IMR-90 (cell line): ENCODE measurements around the gene ARHGEF2. TPM values are rescaled to one million over a fixed set of nuclear protein-coding genes. Genes with fewer than 3 reads are reported as not detected.
A peak's percentile ranks its signal among the peaks of the same experiment; 100 is the strongest.

Source experiments
- ATAC-seq: fragments of 200-7000 bp; cut with Tn5 transposase; 2 replicates; pipeline ENCODE4 v1.9.1; 2020; ENCODE audit warnings: low read depth, mild to moderate bottlenecking, moderate library complexity
- BruUV-seq: library from RNA; stranded (reverse); fragments of 400-500 nt; replicated peaks from 2 replicates; lab custom pipeline; 2021; lab: Mats Ljungman, UMichigan
- CTCF ChIA-PET: fragments of 300-600 bp; formaldehyde crosslinking; extraction: SDS; loops from one replicate; lab custom pipeline; 2021; ENCODE audit warnings: antibody characterized with exemption; lab: Yijun Ruan, JAX
- POLR2A ChIA-PET: fragments of 300-600 bp; sonication (Branson Sonifier 250); formaldehyde crosslinking; loops from one replicate; lab custom pipeline; 2022; ENCODE audit warnings: antibody characterized with exemption; ENCODE audit not compliant: unreplicated experiment; lab: Charles Lee
- DNase-seq: peaks from one replicate; pipeline ENCODE4 v3.0.0; 2013
- H2AFZ ChIP-seq: replicated peaks from 2 replicates; pipeline ENCODE3; 2013; ENCODE audit warnings: low read length, mild to moderate bottlenecking; ENCODE audit not compliant: poor library complexity
- H2AK5ac ChIP-seq: 2 replicates; pipeline ENCODE4 v1.6.1; 2013; ENCODE audit warnings: low read depth, low read length, inconsistent platforms
- H2AK9ac ChIP-seq: replicated peaks from 2 replicates; pipeline ENCODE3; 2013; ENCODE audit warnings: mild to moderate bottlenecking, low read depth, low read length, moderate library complexity; ENCODE audit not compliant: poor library complexity
- H2BK120ac ChIP-seq: 2 replicates; pipeline ENCODE4 v1.6.1; 2013; ENCODE audit warnings: low read depth, low read length, inconsistent platforms
- H2BK15ac ChIP-seq: 3 replicates; pipeline ENCODE4 v1.6.1; 2013; ENCODE audit warnings: low read depth, low read length, inconsistent platforms
- H2BK20ac ChIP-seq: 2 replicates; pipeline ENCODE4 v1.6.1; 2013; ENCODE audit warnings: low read depth, mild to moderate bottlenecking, inconsistent platforms, low read length, moderate library complexity
- H2BK5ac ChIP-seq: 2 replicates; pipeline ENCODE4 v1.6.1; 2013; ENCODE audit warnings: mild to moderate bottlenecking, low read depth, low read length, inconsistent platforms; ENCODE audit not compliant: poor library complexity, severe bottlenecking
- H3K14ac ChIP-seq: replicated peaks from 2 replicates; pipeline ENCODE4 v1.6.1; 2013; ENCODE audit warnings: low read depth, low read length, inconsistent platforms
- H3K18ac ChIP-seq: 2 replicates; pipeline ENCODE4 v1.6.1; 2013; ENCODE audit warnings: low read depth, low read length, control low read depth
- H3K23ac ChIP-seq: 2 replicates; pipeline ENCODE4 v1.6.1; 2013; ENCODE audit warnings: low read depth, low read length, inconsistent platforms
- H3K27ac ChIP-seq: 2 replicates; pipeline ENCODE4 v1.5.1; 2013; ENCODE audit warnings: mild to moderate bottlenecking, control low read depth, low read length; ENCODE audit not compliant: insufficient read depth
- H3K27me3 ChIP-seq: 2 replicates; pipeline ENCODE4 v1.6.1; 2013; ENCODE audit warnings: low read length; ENCODE audit not compliant: control insufficient read depth, insufficient read depth
- H3K36me3 ChIP-seq: 2 replicates; pipeline ENCODE4 v1.6.1; 2013; ENCODE audit warnings: low read length, mixed read lengths; ENCODE audit not compliant: control insufficient read depth, insufficient read depth
- H3K4ac ChIP-seq: 2 replicates; pipeline ENCODE4 v1.6.1; 2013; ENCODE audit warnings: low read depth, low read length, inconsistent platforms
- H3K4me1 ChIP-seq: 2 replicates; pipeline ENCODE4 v1.6.1; 2013; ENCODE audit warnings: low read length, mixed read lengths; ENCODE audit not compliant: control insufficient read depth, insufficient read depth
- H3K4me2 ChIP-seq: 2 replicates; pipeline ENCODE4 v1.6.1; 2013; ENCODE audit warnings: low read depth, mild to moderate bottlenecking, control low read depth, low read length, moderate library complexity
- H3K4me3 ChIP-seq: 2 replicates; pipeline ENCODE4 v1.5.1; 2013; ENCODE audit warnings: low read depth, mild to moderate bottlenecking, control low read depth, low read length, moderate library complexity; ENCODE audit not compliant: insufficient read depth
- H3K56ac ChIP-seq: 2 replicates; pipeline ENCODE4 v1.6.1; 2013; ENCODE audit warnings: low read length, inconsistent platforms; ENCODE audit not compliant: insufficient read depth; ENCODE audit errors: extremely low read depth
- H3K79me1 ChIP-seq, 2 experiments: 2 replicates each; pipeline ENCODE4 v1.6.1; 2013; ENCODE audit warnings: low read length in 2 of 2, inconsistent platforms in 1 of 2, low read depth in 1 of 2
- H3K9ac ChIP-seq: 2 replicates; pipeline ENCODE4 v1.6.1; 2013; ENCODE audit warnings: low read depth, low read length, control low read depth
- H3K9me1 ChIP-seq: 2 replicates; pipeline ENCODE4 v1.6.1; 2013; ENCODE audit warnings: low read length, inconsistent platforms; ENCODE audit not compliant: insufficient read depth
- H3K9me3 ChIP-seq: 2 replicates; pipeline ENCODE4 v1.6.1; 2013; ENCODE audit warnings: low read length; ENCODE audit not compliant: control insufficient read depth, insufficient read depth
- H4K20me1 ChIP-seq: 2 replicates; pipeline ENCODE4 v1.6.1; 2013; ENCODE audit warnings: low read length, inconsistent platforms; ENCODE audit not compliant: insufficient read depth
- H4K5ac ChIP-seq: 2 replicates; pipeline ENCODE4 v1.6.1; 2013; ENCODE audit warnings: mild to moderate bottlenecking, low read depth, low read length, control low read depth
- H4K8ac ChIP-seq, 2 experiments: 2 replicates each; pipeline ENCODE4 v1.6.1; 2013; ENCODE audit warnings: low read depth in 2 of 2, low read length in 2 of 2, control low read depth in 1 of 2, inconsistent platforms in 1 of 2
- H4K91ac ChIP-seq: 2 replicates; pipeline ENCODE4 v1.6.1; 2013; ENCODE audit warnings: low read depth, low read length, inconsistent platforms; ENCODE audit not compliant: insufficient read depth
- BHLHE40 ChIP-seq: fragments of 150-350 bp; IDR thresholded peaks from 2 replicates; pipeline ENCODE4 v1.6.1; 2016; ENCODE audit warnings: mild to moderate bottlenecking, low read depth, low read length
- CEBPB ChIP-seq: IDR thresholded peaks from 2 replicates; pipeline ENCODE4 v1.6.1; 2012; ENCODE audit warnings: low read depth, low read length, improper control_type of control experiment
- CHD1 ChIP-seq: IDR thresholded peaks from 2 replicates; pipeline ENCODE4 v1.6.1; 2012; ENCODE audit warnings: low read depth, low read length, improper control_type of control experiment
- CTCF ChIP-seq: conservative IDR thresholded peaks from 2 replicates; pipeline ENCODE4 v1.5.1; 2012; ENCODE audit warnings: mild to moderate bottlenecking, low read depth, low read length, improper control_type of control experiment
- ELK1 ChIP-seq: fragments of 150-350 bp; IDR thresholded peaks from 2 replicates; pipeline ENCODE4 v1.6.1; 2016; ENCODE audit warnings: low read depth, mild to moderate bottlenecking, low read length, moderate library complexity, borderline replicate concordance
- FOS ChIP-seq: fragments of 150-350 bp; IDR thresholded peaks from 2 replicates; pipeline ENCODE4 v1.6.1; 2016; ENCODE audit warnings: low read depth, low read length
- MAFK ChIP-seq: IDR thresholded peaks from 2 replicates; pipeline ENCODE4 v1.6.1; 2012; ENCODE audit warnings: low read depth, low read length, improper control_type of control experiment
- MAZ ChIP-seq: IDR thresholded peaks from 2 replicates; pipeline ENCODE4 v1.6.1; 2012; ENCODE audit warnings: low read depth, mild to moderate bottlenecking, low read length, improper control_type of control experiment, moderate library complexity, borderline replicate concordance
- MXI1 ChIP-seq: IDR thresholded peaks from 2 replicates; pipeline ENCODE4 v1.6.1; 2012; ENCODE audit warnings: low read depth, mild to moderate bottlenecking, low read length, moderate library complexity, borderline replicate concordance
- NFE2L2 ChIP-seq: fragments of 150-350 bp; IDR thresholded peaks from 2 replicates; pipeline ENCODE4 v1.6.1; 2016; ENCODE audit warnings: low read depth, mild to moderate bottlenecking, low read length
- POLR2A ChIP-seq: IDR thresholded peaks from 2 replicates; pipeline ENCODE4 v1.6.1; 2012; ENCODE audit warnings: mild to moderate bottlenecking, low read depth, low read length
- RAD21 ChIP-seq: IDR thresholded peaks from 2 replicates; pipeline ENCODE4 v1.6.1; 2012; ENCODE audit warnings: low read length, improper control_type of control experiment
- RCOR1 ChIP-seq: IDR thresholded peaks from 2 replicates; pipeline ENCODE4 v1.6.1; 2012; ENCODE audit warnings: mild to moderate bottlenecking, low read length, improper control_type of control experiment; ENCODE audit not compliant: insufficient replicate concordance
- RFX5 ChIP-seq: IDR thresholded peaks from 2 replicates; pipeline ENCODE4 v1.8.0; 2012; ENCODE audit warnings: low read depth, mild to moderate bottlenecking, low read length, moderate library complexity
- SMC3 ChIP-seq: fragments of 150-350 bp; IDR thresholded peaks from 2 replicates; pipeline ENCODE4 v1.6.1; 2016; ENCODE audit warnings: low read depth, mild to moderate bottlenecking, antibody characterized with exemption, low read length, moderate library complexity
- WGBS, 2 experiments: methylation state at CpG; one replicate each; pipeline versions ENCODE4 v1.1.5 to v1.1.7; 2013; ENCODE audit warnings: missing lambda C conversion rate in 2 of 2; ENCODE audit not compliant: insufficient read length in 1 of 2; ENCODE audit errors: extremely low coverage in 2 of 2; 5-methylcytosine and 5-hydroxymethylcytosine counted together
- dilution Hi-C: fragments of 300-500 bp; cut with HindIII; formaldehyde crosslinking; loops from one replicate; pipeline ENCODE4 v1.14.3; 2018; ENCODE audit warnings: low sequenced_read_pairs; ENCODE audit not compliant: unreplicated experiment
- in situ Hi-C: fragments of 300-500 bp; cut with MboI; formaldehyde crosslinking; loops from 3 replicates; pipeline ENCODE4 v1.14.3; 2019; ENCODE audit warnings: low sequenced_read_pairs, inconsistent platforms, mixed read lengths
- intact Hi-C: fragments of 100-400 bp; cut with micrococcal nuclease; formaldehyde crosslinking; loops from 2 replicates; pipeline ENCODE4 v1.10.0; 2022
- polyA plus RNA-seq, 3 experiments: library from polyadenylated mRNA; depleted of rRNA; stranded (reverse); fragments of >200 nt; gene quantifications; 2 replicates each; pipeline ENCODE4 v1.2.3, GENCODE V29; 2012; ENCODE audit warnings: low replicate concordance in 1 of 3
- total RNA-seq: library from RNA; depleted of rRNA; stranded (reverse); fragments of >200 nt; gene quantifications from 2 replicates; pipeline ENCODE4 v1.2.3, GENCODE V29; 2012

ARHGEF2 gene
- total and polyA plus RNA-seq, 2 of the 4 experiments (the other 2 are of a cell fraction): 91.8 to 117 TPM

- dilution Hi-C loops (no loop called here), intact Hi-C loops (no loop called here), in situ Hi-C loops (no loop called here)
- no peak for ATAC-seq
- H2BK20ac ChIP-seq: no peak overlapping the region
- H4K20me1 ChIP-seq: peaks cover 87% of the 10 kb centered on the region
- no peak overlapping the region for H3K4ac ChIP-seq
- no peak overlapping the region for H2BK120ac ChIP-seq
- peaks cover 47% of the 10 kb centered on the region for H3K4me1 ChIP-seq
- no peak overlapping the region for H3K56ac ChIP-seq
- H3K4me3 ChIP-seq: no peak overlapping the region
- H3K14ac ChIP-seq: no peak overlapping the region
- H3K9me1 ChIP-seq: peaks cover 42% of the 10 kb centered on the region
- no peak overlapping the region for H2BK15ac ChIP-seq
- TF ChIP-seq BHLHE40: no peak
- TF ChIP-seq FOS: no peak
- no peak for TF ChIP-seq RCOR1
- no peak for TF ChIP-seq ELK1
- TF ChIP-seq CTCF: peak; percentile 38
- no peak for TF ChIP-seq RFX5
- TF ChIP-seq RAD21: peak; percentile 41; the same call in 1 of the 2 replicates
- TF ChIP-seq MXI1: no peak
- no peak for TF ChIP-seq MAFK
- no peak for TF ChIP-seq CEBPB
- TF ChIP-seq MAZ: no peak
- peak; percentile 17; the same call in 1 of the 2 replicates for TF ChIP-seq SMC3
- no peak for TF ChIP-seq POLR2A
- TF ChIP-seq CHD1: no peak
- TF ChIP-seq NFE2L2: no peak
- no peak overlapping the region for H2BK5ac ChIP-seq
- POLR2A ChIA-PET: no interaction called here
- H3K18ac ChIP-seq: no peak overlapping the region
- H2AK9ac ChIP-seq: no peak overlapping the region
- no TSS peak for BruUV-seq
- H3K4me2 ChIP-seq: no peak overlapping the region
- H3K27ac ChIP-seq: no peak overlapping the region
- H2AK5ac ChIP-seq: no peak overlapping the region
- H4K91ac ChIP-seq: no peak overlapping the region
- no peak overlapping the region for H3K23ac ChIP-seq
- CTCF ChIA-PET: interaction anchor here (0.6 kb wide), 1 partner anchor 10 kb away, joined by 3 read pairs; no protein-coding TSS in a partner anchor
- H3K79me1 ChIP-seq: peaks cover 37 to 86% of the 10 kb centered on the region in 2 experiments
- no peak overlapping the region for H3K9ac ChIP-seq
- H2AFZ ChIP-seq: no peak overlapping the region
- no peaks in the 10 kb centered on the region for H3K27me3 ChIP-seq
- H3K36me3 ChIP-seq: peaks cover 75% of the 10 kb centered on the region
- H4K8ac ChIP-seq: no peak overlapping the region; a peak in 1 of 4 replicates
- H4K5ac ChIP-seq: no peak overlapping the region
- H3K9me3 ChIP-seq: no peaks in the 10 kb centered on the region
- no peak for DNase-seq
- WGBS, 2 experiments: 83% methylated on average over 3 of the region's 9 CpGs; no CpG with 5 or more reads in 1 of the 2 experiments
Observed at GRCh38 chr1:155966135-155966534, 12.2 kb downstream of the ARHGEF2 start.
